HG02642 (cell line): ENCODE measurements around the gene C8A.

Experiments used
- ATAC-seq: cut with Tn5 transposase; IDR thresholded peaks from one replicate; pipeline ENCODE4 v1.9.1; 2021; ENCODE audit warnings: mild to moderate bottlenecking; ENCODE audit not compliant: unreplicated experiment, poor library complexity

Gene C8A

GRCh38 chr1:56880774-56881173 is 26.2 kb downstream of the C8A start:
- no peak for ATAC-seq

DNA sequence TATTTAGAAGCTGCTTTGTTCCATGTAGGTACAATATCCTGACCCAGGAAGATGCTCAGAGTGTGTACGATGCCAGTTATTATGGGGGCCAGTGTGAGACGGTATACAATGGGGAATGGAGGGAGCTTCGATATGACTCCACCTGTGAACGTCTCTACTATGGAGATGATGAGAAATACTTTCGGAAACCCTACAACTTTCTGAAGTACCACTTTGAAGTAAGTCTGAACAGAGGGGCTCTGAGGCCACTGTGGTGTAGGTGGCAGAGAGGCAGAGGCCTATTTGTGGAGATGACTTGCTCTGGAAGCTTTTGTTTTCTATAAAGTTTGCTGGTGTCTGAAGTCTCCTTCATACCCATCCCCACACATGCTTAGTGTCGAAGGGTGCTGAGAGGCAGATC is 26.8 kb downstream of the C8A start:
- no peak for ATAC-seq

DNA sequence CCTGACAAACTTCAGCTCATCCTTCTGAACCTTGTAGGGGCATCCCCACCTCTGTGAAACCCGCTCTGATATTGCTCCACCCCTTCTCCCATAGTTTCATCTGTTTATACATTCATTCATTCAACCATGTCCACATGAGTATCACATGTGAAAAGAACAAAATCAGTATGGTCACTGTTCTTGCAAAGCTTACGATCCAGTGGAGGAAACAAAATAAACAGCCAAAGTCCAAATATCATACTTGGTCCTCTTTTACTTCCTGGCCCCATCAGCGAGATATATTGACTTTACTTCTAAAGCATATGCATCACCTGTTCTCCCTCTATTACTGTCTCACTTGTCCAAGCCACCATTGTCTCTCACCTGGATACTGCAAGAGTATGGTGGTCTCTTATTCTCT is 35.6 kb downstream of the C8A start:
- ATAC-seq, result no peak

DNA sequence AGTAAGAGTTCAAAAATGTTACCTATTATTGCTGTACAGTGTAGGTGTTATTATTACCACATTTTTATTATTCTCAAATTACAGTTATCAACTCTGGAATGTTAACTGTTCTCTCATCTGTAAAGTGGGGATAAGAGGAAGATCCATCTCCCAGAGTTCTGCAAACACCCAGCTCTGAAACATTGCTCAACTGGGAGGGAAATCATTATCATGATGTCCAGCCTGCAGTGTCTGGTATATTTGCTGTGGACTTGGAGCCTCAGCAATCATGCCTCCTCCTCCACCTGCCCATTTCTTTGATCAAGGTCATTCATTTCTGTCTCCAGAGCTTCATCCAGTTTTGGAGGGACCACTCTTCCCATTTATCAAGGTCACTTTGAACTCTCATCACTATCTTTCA is 39.4 kb downstream of the C8A start:
- ATAC-seq, result no peak

GRCh38 chr1:56897150-56898004 is 42.8 kb downstream of the C8A start:
- no peak for ATAC-seq

- ATAC-seq, result no peak
Observed at GRCh38 chr1:56898005-56898373, 43.4 kb downstream of the C8A start.

GRCh38 chr1:56898879-56899278 is 44.3 kb downstream of the C8A start:
- ATAC-seq, result no peak

DNA sequence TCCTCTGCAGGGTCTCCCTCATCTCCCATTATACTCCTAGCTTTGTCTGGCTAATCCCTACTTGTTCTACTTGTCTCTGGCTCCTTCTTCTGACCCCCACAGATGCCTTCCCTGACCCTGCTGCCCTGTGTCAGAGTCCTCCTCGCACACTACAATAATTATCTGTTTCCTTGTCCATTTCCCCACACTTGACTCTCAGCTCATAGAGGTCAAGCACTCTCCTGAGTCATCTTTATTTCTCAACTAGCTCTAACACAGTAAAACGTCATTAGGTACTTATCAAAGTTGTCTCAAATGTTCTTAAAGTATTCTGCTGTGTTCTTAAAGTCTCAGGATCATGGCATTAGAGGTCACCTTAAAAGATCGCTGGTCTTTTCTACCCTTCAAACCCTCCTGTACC is 47.1 kb downstream of the C8A start:
- no peak for ATAC-seq

GRCh38 chr1:56903778-56904177 is 49.2 kb downstream of the C8A start:
- no peak for ATAC-seq

- no peak for ATAC-seq
Observed at GRCh38 chr1:56904663-56905397, 50.2 kb downstream of the C8A start.

GRCh38 chr1:56905667-56906066 is 51.1 kb downstream of the C8A start:
- no peak for ATAC-seq

GRCh38 chr1:56908619-56909221 is 54.1 kb downstream of the C8A start:
- no peak for ATAC-seq

DNA sequence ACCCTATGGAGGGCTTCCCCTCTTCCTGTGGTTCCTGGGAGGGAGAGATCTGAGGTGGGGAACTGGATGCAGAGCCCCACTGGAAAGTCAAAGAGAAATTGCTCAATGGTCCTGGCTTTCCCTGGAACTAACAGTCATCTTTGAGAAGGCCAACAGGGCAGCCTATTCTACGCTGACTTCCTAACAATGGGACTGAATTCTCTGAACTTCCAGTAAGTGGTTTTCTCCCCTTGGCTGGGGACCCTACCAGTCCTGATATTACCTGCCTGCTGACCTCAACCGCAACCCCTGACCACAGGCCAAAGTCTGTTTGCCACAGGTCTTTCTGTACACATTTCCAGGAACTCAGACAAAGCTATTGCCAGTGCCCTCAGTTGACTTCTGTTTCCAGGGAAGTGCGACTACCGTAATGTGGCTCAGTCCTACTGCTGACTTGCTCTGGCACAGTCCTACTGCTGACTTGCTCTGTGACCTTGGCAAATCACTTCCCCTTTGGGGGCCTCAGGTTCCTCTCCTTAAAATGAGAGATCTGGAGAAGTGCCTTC is 55.9 kb downstream of the C8A start:
- ATAC-seq, result no peak

- no peak for ATAC-seq
Observed at GRCh38 chr1:56911098-56911938, 56.7 kb downstream of the C8A start.

- ATAC-seq, result no peak
Observed at GRCh38 chr1:56912325-56912724, 57.7 kb downstream of the C8A start.

DNA sequence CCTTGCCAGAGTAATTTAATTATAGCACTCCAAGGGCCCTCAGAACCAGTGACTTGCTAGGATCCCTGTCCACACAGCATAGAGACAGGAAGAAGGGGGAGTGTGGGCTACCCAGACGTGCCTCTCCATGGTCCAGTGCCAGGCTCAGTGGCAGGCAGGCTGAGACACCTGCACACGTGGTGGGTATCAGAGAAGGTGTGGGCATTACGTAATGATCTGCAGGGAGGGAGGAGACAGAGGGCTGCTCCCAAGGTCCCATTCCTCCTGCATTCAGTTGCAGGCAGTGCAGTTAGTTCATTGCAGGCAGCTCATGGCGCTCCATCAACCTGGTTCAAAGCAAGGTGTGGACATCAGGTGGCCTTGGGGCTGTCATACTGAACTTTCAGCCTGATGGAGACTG is 61.4 kb downstream of the C8A start:
- no peak for ATAC-seq

DNA sequence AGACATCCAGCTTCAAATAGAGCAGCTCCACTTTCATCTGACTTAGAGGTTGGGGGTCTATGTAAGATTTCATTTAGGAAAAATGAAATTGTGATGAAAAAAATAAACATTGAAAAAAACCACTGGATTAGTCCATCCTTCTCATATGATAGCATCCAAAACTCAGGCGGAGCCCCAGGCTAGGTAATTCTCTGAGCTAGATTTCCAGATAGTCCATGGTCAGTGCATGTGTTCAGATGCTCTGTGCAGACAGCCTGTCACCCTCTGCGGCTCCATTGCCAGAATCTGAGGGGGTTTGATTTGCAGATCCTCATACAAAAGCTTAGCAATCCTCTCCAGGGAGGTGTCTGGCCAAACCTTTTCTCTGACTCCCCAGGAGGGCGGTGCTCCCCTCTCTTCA is 62.0 kb downstream of the C8A start:
- no peak for ATAC-seq

DNA sequence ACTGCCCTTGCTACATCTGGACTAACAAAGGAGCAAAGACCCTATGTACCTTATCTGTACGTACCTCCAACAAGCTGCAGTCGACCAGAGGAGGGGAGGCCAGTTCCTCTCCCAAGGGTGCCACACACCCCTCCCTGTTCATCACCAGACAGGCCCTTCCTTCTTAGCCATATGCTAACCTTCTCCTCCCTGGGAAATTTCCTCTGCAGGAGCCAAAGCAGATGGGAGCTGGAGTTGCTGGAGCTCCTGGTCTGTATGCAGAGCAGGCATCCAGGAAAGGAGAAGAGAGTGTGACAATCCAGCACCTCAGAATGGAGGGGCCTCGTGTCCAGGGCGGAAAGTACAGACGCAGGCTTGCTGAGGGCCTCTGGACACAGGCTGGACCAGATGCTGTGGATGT is 62.8 kb downstream of the C8A start:
- ATAC-seq, result no peak

GRCh38 chr1:56920591-56921001 is 66.0 kb downstream of the C8A start:
- no peak for ATAC-seq

DNA sequence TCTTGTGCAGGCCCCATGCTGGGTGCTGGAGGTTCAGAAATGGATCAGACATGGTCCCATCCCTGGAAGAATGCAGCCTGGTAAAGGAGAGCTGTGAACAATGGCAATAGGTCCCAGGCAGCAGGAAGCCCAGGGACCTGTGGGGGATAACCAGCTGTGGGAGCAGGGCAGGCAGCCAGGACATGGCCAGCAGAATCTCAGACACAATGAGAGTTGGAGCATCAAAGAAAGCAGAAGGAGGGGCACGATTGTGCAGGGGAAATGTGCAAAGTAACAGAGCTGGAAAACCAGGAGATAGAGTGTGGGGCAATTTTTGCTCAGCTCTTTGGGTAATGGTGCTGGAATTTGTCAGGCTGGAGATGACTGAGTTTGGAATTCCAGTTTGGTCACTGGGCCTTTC is 66.9 kb downstream of the C8A start:
- ATAC-seq, result no peak
